HG03139 (cell line): Measurements from ENCODE around the gene SLCO4A1.

Source experiments
- ATAC-seq: cut with Tn5 transposase; IDR thresholded peaks from one replicate; pipeline ENCODE4 v1.9.1; 2021; ENCODE audit not compliant: unreplicated experiment

SLCO4A1 gene

GRCh38 chr20:62663145-62664018, 21.1 kb downstream of the SLCO4A1 start:
- ATAC-seq = no peak

GRCh38 chr20:62664019-62664971, 22.0 kb downstream of the SLCO4A1 start:
- ATAC-seq = no peak

- ATAC-seq = no peak
Observed at GRCh38 chr20:62665153-62665754, 23.0 kb downstream of the SLCO4A1 start.

GRCh38 chr20:62665826-62666735, 23.8 kb downstream of the SLCO4A1 start:
- ATAC-seq = no peak

GRCh38 chr20:62666736-62667529, 24.6 kb downstream of the SLCO4A1 start:
- ATAC-seq = no peak

- no peak for ATAC-seq
Observed at GRCh38 chr20:62667530-62668440, 25.5 kb downstream of the SLCO4A1 start.

GRCh38 chr20:62668441-62669027, 26.2 kb downstream of the SLCO4A1 start:
- no peak for ATAC-seq

- no peak for ATAC-seq
Observed at GRCh38 chr20:62669249-62669648, 26.9 kb downstream of the SLCO4A1 start.

GRCh38 chr20:62670156-62670555, 27.9 kb downstream of the SLCO4A1 start:
- ATAC-seq = no peak

- no peak for ATAC-seq
Observed at GRCh38 chr20:62670998-62671397, 28.7 kb downstream of the SLCO4A1 start.

GRCh38 chr20:62671765-62672164, 29.5 kb downstream of the SLCO4A1 start:
- ATAC-seq = no peak

- no peak for ATAC-seq
Observed at GRCh38 chr20:62674370-62674769, 32.1 kb downstream of the SLCO4A1 start.

GRCh38 chr20:62675156-62675876, 33.0 kb downstream of the SLCO4A1 start:
- no peak for ATAC-seq

GRCh38 chr20:62675877-62676260, 33.6 kb downstream of the SLCO4A1 start:
- no peak for ATAC-seq

GRCh38 chr20:62676976-62677375, 34.7 kb downstream of the SLCO4A1 start:
- ATAC-seq = no peak

- ATAC-seq = no peak
Observed at GRCh38 chr20:62677678-62678077, 35.4 kb downstream of the SLCO4A1 start.

GRCh38 chr20:62678553-62678952, 36.2 kb downstream of the SLCO4A1 start:
- ATAC-seq = no peak
